Keratinocyte (primary cell): Measurements from ENCODE around the gene SIPA1L3. TPM values are rescaled to one million over a fixed set of nuclear protein-coding genes. Genes with fewer than 3 reads are reported as not detected.

ENCODE experiments used
- DNase-seq: peaks from one replicate; pipeline ENCODE4 v3.0.0-alpha.2; 2011; ENCODE audit warnings: low read depth, missing footprints, low spot score
- FAIRE-seq: peaks from 2 replicates; lab custom pipeline; 2011; peaks lifted over from hg19 to GRCh38; lab: Jason Lieb, UNC
- H2AFZ ChIP-seq: 2 replicates; pipeline ENCODE4 v1.6.0; 2012; ENCODE audit warnings: low read length, control low read depth, inconsistent platforms; ENCODE audit not compliant: control insufficient read depth
- H3K27ac ChIP-seq: 2 replicates; pipeline ENCODE4 v1.5.1; 2011; ENCODE audit warnings: low read length; ENCODE audit not compliant: control insufficient read depth, insufficient read depth
- H3K27me3 ChIP-seq: 3 replicates; pipeline ENCODE4 v1.6.0; 2011; ENCODE audit warnings: low read length; ENCODE audit not compliant: control insufficient read depth, insufficient read depth; ENCODE audit errors: extremely low read depth
- H3K36me3 ChIP-seq, 2 experiments: 2 replicates in 1 of 2; 3 replicates in 1 of 2; pipeline ENCODE4 v1.5.1; 2011; ENCODE audit warnings: low read length in 2 of 2, mild to moderate bottlenecking in 1 of 2; ENCODE audit not compliant: control insufficient read depth in 2 of 2, insufficient read depth in 2 of 2; ENCODE audit errors: extremely low read depth in 1 of 2
- H3K4me1 ChIP-seq: 3 replicates; pipeline ENCODE4 v1.5.1; 2011; ENCODE audit warnings: low read length; ENCODE audit not compliant: control insufficient read depth, insufficient read depth; ENCODE audit errors: extremely low read depth
- H3K4me2 ChIP-seq: 3 replicates; pipeline ENCODE4 v1.6.0; 2011; ENCODE audit warnings: low read depth, low read length; ENCODE audit not compliant: control insufficient read depth, insufficient read depth; ENCODE audit errors: extremely low read depth
- H3K4me3 ChIP-seq, 3 experiments: fragments of 200-600 bp in 1 of 3; sonication (generic) in 1 of 3; 2 replicates in 2 of 3; 3 replicates in 1 of 3; pipeline ENCODE4 v1.5.1; 2011 to 2016; ENCODE audit warnings: low read length in 3 of 3, mild to moderate bottlenecking in 3 of 3, control low read depth in 2 of 3, inconsistent platforms in 1 of 3, low read depth in 1 of 3, mixed read lengths in 1 of 3, mixed run types in 1 of 3, moderate library complexity in 1 of 3; ENCODE audit not compliant: control insufficient read depth in 2 of 3, insufficient read depth in 2 of 3; ENCODE audit errors: extremely low read depth in 1 of 3
- H3K79me2 ChIP-seq: 2 replicates; pipeline ENCODE4 v1.6.0; 2012; ENCODE audit warnings: low read length; ENCODE audit not compliant: control insufficient read depth, insufficient read depth
- H3K9ac ChIP-seq: 3 replicates; pipeline ENCODE4 v1.6.0; 2011; ENCODE audit warnings: low read length; ENCODE audit not compliant: control insufficient read depth, insufficient read depth; ENCODE audit errors: extremely low read depth
- H3K9me1 ChIP-seq: 3 replicates; pipeline ENCODE4 v1.6.0; 2011; ENCODE audit warnings: low read length; ENCODE audit not compliant: control insufficient read depth, insufficient read depth; ENCODE audit errors: extremely low read depth
- H3K9me3 ChIP-seq: 2 replicates; pipeline ENCODE4 v1.5.1; 2012; ENCODE audit warnings: low read depth, low read length; ENCODE audit not compliant: control insufficient read depth
- H4K20me1 ChIP-seq: 3 replicates; pipeline ENCODE4 v1.6.0; 2011; ENCODE audit warnings: low read length; ENCODE audit not compliant: control insufficient read depth, insufficient read depth; ENCODE audit errors: extremely low read depth
- EZH2 ChIP-seq: IDR thresholded peaks from one replicate; pipeline ENCODE4 v1.6.1; 2012; ENCODE audit warnings: inconsistent platforms, mild to moderate bottlenecking, low read length, moderate library complexity
- dilution Hi-C: fragments of 300-500 bp; cut with MboI; formaldehyde crosslinking; loops from one replicate; pipeline ENCODE4 v1.7.0; 2020; ENCODE audit warnings: low sequenced_read_pairs; ENCODE audit not compliant: extremely low pct_ligation_motif_present
- polyA plus RNA-seq, 5 experiments: library from polyadenylated mRNA; depleted of rRNA in 3 of 5; stranded (reverse) in 3 of 5; stranded (forward) in 1 of 5; unstranded in 1 of 5; fragments of >200 nt; gene quantifications; 1 replicate in 1 of 5; 2 replicates in 3 of 5; 3 replicates in 1 of 5; pipeline versions ENCODE4 v1.2.1 to v1.2.3, GENCODE V29; 2011 to 2012; ENCODE audit warnings: missing spikeins in 2 of 5, low read depth in 1 of 5, low replicate concordance in 1 of 5
- TF ChIP-seq, protein P1 (sequence below), 3 experiments: IDR thresholded peaks in 1 of 3; conservative IDR thresholded peaks in 1 of 3; optimal IDR thresholded peaks in 1 of 3; 2 replicates in 2 of 3; 3 replicates in 1 of 3; pipeline versions ENCODE3 to v1.5.1; 2011; ENCODE audit warnings: low read length in 3 of 3, mild to moderate bottlenecking in 3 of 3, moderate library complexity in 2 of 3, control low read depth in 1 of 3, inconsistent platforms in 1 of 3; ENCODE audit not compliant: insufficient read depth in 2 of 3; ENCODE audit errors: extremely low read depth in 1 of 3

SIPA1L3 gene
- polyA plus RNA-seq, 1 donor (not counting 4 experiments of a cell fraction or from before 2014, with no cell fraction given): 8.0 TPM

DNA sequence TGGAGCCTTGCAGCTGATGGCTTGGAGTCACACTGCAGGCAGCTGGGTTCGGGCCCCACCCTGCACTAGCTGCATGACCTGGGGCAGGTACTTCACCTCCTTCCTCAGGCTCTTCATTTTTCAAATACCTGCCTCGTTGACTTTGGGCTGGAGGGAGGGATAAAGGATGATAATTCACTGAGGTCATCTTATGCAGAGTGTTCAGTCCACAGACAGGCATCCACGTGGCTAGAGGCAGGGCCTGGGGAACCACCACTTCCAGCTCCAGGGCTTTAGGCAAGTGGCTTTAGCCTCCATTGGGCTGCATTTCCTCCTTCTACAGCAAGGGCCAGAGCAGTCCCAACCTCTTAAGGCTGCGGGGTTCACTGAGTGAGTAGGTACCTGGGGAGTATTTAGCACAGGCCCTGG is 84.8 kb downstream of the SIPA1L3 start:
- dilution Hi-C loops: no loop called here
- no peak overlapping the region for H3K9ac ChIP-seq
- no peak overlapping the region for H2AFZ ChIP-seq
- TF ChIP-seq EZH2: no peak
- TF ChIP-seq, protein P1, sequence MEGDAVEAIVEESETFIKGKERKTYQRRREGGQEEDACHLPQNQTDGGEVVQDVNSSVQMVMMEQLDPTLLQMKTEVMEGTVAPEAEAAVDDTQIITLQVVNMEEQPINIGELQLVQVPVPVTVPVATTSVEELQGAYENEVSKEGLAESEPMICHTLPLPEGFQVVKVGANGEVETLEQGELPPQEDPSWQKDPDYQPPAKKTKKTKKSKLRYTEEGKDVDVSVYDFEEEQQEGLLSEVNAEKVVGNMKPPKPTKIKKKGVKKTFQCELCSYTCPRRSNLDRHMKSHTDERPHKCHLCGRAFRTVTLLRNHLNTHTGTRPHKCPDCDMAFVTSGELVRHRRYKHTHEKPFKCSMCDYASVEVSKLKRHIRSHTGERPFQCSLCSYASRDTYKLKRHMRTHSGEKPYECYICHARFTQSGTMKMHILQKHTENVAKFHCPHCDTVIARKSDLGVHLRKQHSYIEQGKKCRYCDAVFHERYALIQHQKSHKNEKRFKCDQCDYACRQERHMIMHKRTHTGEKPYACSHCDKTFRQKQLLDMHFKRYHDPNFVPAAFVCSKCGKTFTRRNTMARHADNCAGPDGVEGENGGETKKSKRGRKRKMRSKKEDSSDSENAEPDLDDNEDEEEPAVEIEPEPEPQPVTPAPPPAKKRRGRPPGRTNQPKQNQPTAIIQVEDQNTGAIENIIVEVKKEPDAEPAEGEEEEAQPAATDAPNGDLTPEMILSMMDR (optimal IDR thresholded peaks at IDR 0.05 in 1 of 3, IDR thresholded peaks at IDR 0.05 in 1 of 3, conservative IDR thresholded peaks at IDR 0.05 in 1 of 3; ENCODE audit: extremely low read depth in 1 of 3, insufficient read depth in 2 of 3, low read length in 3 of 3): peak in 1 of 3 experiments; percentile 15
- no peaks in the 10 kb centered on the region for H4K20me1 ChIP-seq
- H3K79me2 ChIP-seq: peaks cover 4% of the 10 kb centered on the region
- FAIRE-seq (peak; percentile 78), DNase-seq (no peak)
- no peak overlapping the region for H3K4me3 ChIP-seq
- H3K27ac ChIP-seq: no peak overlapping the region
- H3K4me1 ChIP-seq: peaks cover 25% of the 10 kb centered on the region
- H3K9me1 ChIP-seq: peaks cover 6% of the 10 kb centered on the region
- H3K9me3 ChIP-seq: no peaks in the 10 kb centered on the region
- H3K4me2 ChIP-seq: peak overlapping the region; percentile 34
- H3K36me3 ChIP-seq: peaks cover 0 to 4% of the 10 kb centered on the region in 2 experiments
- H3K27me3 ChIP-seq: no peaks in the 10 kb centered on the region

DNA sequence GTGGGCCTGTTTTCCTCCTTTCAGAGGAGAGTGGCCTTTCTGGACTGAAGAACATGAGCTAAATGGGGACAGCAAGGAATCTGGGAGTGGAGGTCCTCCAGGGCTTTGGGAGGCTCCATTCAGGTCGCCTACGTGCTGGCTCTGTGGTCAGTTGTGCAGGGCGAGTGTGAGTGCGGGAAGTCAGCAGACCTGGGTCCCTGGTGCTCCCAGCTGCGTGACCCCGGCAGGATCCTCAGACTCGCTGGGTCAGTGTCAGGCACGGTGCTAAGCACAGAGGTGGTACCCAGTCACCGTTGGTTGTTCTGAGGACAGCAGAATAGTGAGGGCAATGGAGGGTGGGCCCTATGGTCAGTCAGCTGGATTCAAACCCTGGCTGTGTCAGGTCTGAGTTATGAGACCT is 85.8 kb downstream of the SIPA1L3 start:
- dilution Hi-C loops: no loop called here
- no peaks in the 10 kb centered on the region for H4K20me1 ChIP-seq
- H2AFZ ChIP-seq: no peak overlapping the region
- peaks cover 0 to 4% of the 10 kb centered on the region in 2 experiments for H3K36me3 ChIP-seq
- H3K9me1 ChIP-seq: peaks cover 6% of the 10 kb centered on the region
- no peak for DNase-seq
- H3K27me3 ChIP-seq: no peaks in the 10 kb centered on the region
- no peak overlapping the region for H3K9ac ChIP-seq
- H3K4me3 ChIP-seq: no peak overlapping the region
- H3K4me1 ChIP-seq: peaks cover 27% of the 10 kb centered on the region
- peaks cover 4% of the 10 kb centered on the region for H3K79me2 ChIP-seq
- no peak overlapping the region for H3K4me2 ChIP-seq
- H3K27ac ChIP-seq: no peak overlapping the region
- FAIRE-seq: no peak
- H3K9me3 ChIP-seq: no peaks in the 10 kb centered on the region
- TF ChIP-seq EZH2: no peak
- TF ChIP-seq, protein P1 (optimal IDR thresholded peaks at IDR 0.05 in 1 of 3, IDR thresholded peaks at IDR 0.05 in 1 of 3, conservative IDR thresholded peaks at IDR 0.05 in 1 of 3; ENCODE audit: extremely low read depth in 1 of 3, insufficient read depth in 2 of 3, low read length in 3 of 3): no peak
